HTR-8/SVneo (cell line): Measurements from ENCODE around the gene GJB4.
"Not testable (repeated sequence)": the region's sequence is repeated elsewhere in the genome, so short reads cannot be mapped to it uniquely, and the experiment has no call there.

Experiments used
- DNase-seq: peaks from one replicate; pipeline ENCODE4 v3.0.0; 2011; ENCODE audit warnings: low spot score, mixed read lengths; ENCODE audit not compliant: insufficient read length
- FAIRE-seq: peaks from 2 replicates; lab custom pipeline; 2011; peaks lifted over from hg19 to GRCh38; lab: Jason Lieb, UNC

The GJB4 gene

DNA sequence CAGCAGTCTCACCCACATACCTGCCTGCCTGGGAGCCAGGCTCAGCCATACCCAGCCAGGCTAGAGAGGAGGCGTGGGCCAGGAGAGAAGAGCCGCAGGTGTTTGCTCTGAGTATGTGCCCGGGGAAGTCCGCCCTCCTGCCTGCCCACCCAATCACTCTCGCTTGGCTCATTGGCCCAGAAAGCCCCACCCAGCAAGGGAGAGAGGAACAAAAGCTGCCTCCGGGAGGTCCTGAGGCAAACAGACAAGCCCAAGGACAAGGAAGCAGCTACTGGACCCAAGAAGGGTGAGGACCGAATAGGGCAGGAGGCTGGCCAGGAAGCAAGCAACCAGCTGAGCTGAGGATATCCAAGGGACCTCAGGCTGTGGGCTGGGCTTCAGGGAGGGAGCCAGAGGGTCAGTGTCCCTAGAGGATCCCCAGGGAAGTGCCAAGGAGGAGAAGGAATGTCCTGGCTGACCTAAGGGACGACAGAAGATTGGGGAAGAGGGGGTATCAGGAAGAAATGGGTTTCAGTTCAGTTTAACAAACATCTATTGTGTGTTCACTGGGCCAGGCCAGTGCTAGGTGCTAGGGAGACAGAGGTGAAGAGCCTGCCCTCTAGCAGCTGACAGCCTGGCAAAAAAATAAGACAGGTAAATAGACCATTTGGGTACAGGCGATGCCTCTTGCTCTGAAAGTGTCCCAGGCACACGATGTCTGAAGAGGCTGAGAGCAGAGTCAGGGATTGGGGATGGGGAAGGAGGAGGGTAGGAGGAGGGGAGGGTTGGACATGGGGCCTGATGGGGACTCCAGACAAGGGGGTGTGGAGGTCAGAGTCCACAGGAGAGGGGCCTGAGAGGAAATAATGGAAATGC, at the start of gene GJB4:
GJB4 (plus strand) TSS at position 238 of the 855 bp plus-strand sequence. CDS start 1,515 bp downstream, outside the sequence.
- no peak for FAIRE-seq
- no peak for DNase-seq

DNA sequence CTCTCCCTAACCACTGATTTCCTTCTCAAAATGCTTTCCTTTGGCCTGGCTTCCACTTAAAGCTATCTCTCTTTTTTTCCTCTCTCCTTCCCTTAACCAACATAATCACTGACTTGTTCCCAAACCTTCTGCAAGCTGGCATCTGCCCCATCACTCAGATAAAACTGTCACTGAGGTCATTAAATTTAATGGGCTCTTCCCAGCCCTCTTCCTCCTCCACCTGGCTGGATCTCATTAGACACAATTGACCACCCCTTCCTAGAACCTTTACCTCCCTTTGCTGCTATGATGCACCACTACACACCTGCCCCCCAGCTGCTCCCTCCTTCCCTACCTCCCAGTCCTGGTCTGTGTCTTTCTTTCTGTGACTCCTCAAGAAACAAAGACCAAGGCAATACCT, 48.7 kb upstream of the GJB4 start:
- FAIRE-seq, result no peak

DNA sequence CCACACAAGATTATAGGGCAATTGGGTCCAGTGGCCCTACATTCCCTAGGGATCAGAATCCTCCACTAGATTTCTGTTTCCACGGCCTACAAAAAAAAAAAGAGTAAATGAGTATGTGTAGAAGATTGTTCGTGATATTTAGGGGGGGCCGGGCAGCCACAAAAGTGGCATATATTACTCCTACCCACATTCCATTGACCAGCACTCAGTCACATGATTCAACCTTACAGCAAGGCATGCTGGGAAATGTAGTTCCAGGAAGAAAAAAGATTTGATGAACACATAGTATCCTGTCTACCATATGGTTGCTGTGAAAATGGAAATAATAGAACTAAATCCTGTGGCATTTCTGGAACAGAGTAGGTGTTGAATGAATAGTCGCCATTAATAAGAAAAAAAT, 48.1 kb upstream of the GJB4 start:
- peak; percentile 52 for FAIRE-seq

More for the DNA sequence above, 48.7 kb upstream of the GJB4 start:
- DNase-seq, result no peak

DNA sequence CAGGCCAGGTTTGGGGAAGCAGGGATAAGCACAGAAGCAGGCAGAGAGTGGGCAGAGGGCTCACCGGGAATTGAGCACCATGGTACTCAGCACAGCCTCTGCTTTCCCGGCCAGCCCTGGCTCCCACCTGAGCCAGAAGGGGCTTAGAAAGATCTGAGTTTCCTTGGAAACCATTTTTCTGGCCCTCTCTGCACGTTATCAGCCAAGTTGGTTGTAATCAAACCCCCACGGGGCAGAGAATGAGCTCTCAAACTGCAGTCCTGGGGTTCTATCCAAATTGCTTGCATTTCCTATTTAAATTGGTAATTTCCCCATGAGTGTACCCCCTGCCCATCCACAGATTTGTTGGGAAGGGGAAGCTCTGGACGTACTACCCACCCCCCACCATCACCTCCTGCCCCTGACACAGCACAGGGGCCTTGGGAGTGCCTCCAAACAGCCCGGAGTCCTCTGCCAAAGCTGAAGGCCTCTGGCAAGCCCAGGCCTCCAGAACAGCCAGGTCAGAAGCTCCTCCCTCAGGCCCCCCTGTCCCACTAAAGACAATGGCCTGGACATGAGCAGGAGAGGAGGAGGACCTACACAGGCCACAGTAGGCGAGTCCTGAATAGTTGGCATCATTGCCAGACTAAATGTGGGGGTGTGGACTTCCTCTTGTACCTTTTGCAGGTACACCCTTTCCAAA, 47.4 kb upstream of the GJB4 start:
- FAIRE-seq (no peak), DNase-seq (no peak)

More for the DNA sequence above, 48.1 kb upstream of the GJB4 start:
- DNase-seq, result no peak

DNA sequence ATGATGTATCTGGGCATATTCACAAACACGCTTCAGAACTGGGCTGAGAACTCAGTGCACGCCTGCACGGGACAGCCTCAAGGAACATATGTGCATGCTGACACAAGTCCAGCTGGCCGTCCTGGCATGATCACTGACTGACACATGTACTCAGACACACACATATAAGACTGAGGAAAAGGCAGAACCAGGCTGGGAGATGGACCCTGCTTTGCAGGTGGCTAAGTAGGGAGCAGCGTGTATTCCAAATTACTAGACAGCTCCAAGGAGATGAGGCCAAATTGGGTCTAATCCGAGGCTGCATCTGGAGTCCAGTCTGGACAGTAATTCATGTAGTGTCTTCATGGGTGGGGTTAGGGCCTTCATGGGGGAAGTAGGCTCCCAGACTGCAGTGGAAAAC, 46.1 kb upstream of the GJB4 start:
- DNase-seq (no peak), FAIRE-seq (no peak)

DNA sequence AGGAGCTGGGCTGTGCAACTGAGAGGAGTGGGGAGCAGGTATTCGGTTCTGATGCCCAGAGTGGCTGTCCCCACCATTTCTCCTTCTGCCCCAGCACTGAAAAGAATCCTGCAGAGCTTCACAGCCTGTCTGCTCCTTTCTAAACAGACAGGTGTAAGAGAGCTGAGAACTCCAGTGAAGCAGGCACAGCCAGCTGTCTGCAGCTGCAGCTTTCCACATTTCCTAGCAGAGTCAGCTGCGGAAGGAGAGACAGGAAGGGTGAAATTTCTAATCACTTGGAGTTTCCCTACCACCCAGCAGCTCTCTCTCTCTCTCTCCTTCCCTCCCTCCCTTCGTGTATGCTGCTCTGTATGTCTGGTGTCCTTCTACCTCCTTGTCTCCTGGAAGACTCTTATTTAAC, 45.2 kb upstream of the GJB4 start:
- DNase-seq, result no peak
- FAIRE-seq, result no peak

DNA sequence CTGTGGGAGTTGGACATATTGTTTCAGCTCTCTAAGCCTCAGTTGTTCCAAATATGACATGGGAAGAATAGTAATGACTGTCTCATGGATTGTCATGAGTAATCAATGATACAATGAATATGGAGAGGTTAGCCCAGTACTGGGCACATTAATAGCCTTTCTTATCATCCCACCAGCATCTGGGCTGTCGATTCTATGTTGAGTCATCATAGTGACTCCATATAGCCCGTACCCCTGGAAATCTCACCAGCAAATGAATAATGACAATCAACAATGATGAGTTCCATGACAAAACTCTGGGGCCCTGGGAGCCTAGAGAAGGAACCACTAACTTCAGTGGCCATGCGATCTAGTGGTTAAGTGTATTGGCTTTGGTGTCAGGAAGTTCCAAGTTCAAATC, 44.4 kb upstream of the GJB4 start:
- DNase-seq, result no peak
- FAIRE-seq, result no peak

DNA sequence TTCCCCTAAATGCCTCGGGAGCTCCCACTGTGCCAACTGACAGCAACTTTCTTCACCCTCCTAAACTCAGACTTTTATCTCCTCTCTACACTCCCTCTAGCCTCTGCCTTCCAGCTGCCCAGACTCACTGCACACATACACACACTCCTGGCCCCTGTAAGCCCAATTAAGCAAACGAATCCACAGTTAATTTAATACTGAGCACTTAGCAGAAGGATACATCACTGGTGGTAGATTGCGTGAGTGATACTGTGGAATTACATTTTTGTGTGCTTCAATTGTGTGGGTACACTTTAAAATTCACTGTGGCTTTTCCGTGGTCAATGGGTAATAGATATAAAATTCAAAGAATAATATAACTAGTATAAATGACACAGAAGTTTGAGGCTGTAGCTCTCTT, 38.3 kb upstream of the GJB4 start:
- no peak for FAIRE-seq
- no peak for DNase-seq

DNA sequence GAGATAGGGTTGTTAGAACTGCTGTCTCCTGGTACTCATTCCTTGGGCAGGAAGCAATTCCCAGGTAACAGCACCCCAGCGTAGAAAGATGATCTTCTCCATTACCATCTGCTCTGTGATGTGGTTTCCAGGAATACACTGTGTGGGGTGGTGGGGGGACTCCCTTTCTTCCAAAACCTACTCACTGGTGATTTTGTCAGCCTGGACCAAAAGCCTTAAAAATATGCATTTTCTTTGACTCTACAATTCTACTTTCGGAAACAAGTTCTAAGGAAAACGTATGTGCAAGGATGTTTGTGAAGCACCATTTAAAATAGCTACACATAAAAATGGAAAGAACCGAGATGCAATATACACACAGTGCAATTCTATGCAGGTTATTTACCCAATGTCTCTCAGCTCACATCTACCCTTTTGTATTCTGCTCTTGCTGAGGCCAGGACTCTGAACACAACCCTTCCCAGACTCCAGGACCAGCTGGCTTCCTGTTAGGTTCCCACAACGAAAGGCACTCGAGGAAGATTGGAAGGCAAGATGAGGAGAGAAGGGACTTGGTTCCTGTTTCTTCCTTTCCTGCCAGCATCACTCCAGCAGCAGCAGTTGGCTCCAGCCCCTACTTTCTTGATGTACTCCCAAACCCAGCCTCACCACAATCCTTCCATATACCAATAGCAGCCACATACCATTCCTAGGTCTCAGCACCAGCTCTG, 37.7 kb upstream of the GJB4 start:
- DNase-seq, result no peak
- no peak for FAIRE-seq

DNA sequence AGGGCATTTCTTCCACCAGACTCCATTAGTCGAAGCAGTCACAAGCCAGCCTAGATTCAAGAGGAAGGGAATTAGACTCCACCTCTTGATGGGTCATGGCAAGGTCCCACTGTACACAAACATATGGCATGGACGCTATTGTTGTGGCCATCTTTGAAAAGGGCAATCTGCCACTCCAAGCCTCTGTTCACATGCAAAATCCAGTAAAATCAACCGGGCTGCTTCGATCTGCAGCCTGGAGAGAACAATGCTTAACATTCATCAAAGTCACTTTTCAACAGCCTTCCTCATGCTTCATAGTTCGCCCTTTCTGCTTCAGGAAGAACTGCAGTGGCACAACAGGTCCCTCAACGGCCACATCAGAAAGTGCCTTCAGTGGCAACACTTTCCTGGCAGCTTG, 32.7 kb upstream of the GJB4 start:
- DNase-seq (no peak), FAIRE-seq (no peak)

DNA sequence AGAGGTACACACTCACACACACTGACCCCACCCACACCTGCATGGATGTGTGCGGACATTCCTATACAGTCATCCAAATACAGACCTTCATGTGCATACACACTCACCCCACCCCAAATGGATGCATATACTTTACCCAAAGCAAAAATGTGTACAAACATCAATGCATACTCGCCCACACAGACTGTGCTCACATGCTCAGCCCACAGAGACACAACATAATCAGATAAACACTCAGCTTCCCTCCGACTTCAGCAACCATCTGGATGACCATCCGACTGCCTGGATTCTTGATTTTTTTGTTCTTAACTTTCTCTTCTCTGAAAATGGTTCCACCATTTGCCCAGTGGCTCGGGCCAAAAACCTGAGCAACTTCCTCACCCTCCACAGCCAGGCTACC, 29.1 kb upstream of the GJB4 start:
- DNase-seq (no peak), FAIRE-seq (no peak)

DNA sequence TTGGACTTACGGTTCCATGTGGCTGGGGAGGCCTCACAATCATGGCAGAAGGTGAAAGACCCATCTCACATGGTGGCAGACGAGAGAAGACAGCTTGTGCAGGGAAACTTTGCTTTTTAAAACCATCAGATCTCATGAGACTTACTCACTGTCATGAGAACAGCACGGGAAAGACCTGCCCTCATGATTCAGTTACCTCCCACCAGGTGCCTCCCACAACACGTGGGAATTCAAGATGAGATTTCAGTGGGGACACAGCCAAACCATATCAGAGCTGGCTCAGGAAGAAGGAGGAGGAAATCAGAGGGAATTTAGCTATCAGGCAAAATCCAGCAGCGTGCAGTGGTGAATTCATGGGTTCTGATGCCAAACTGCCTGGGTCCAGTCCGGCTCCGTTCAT, 26.7 kb upstream of the GJB4 start:
- DNase-seq, FAIRE-seq: not testable (repeated sequence)

DNA sequence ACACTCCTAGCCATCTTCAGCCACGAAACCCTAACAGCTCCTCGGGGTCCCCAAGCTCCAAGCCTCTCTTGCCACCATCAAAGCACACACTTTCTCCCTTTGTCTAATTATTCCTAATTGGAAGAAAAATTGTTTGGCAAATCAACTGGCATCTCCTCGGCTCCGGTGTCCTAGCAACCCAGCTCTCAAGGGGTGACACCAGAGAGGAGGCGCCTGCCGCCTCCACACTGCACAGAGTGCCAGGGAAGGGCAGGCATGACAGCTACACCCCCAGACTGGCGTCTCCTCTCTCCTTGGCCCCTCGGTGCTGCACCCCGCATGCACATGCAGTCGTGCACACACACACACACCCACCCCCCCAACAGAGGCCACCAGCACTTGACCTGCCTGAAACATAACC, 22.8 kb upstream of the GJB4 start:
- no peak for FAIRE-seq
- no peak for DNase-seq

DNA sequence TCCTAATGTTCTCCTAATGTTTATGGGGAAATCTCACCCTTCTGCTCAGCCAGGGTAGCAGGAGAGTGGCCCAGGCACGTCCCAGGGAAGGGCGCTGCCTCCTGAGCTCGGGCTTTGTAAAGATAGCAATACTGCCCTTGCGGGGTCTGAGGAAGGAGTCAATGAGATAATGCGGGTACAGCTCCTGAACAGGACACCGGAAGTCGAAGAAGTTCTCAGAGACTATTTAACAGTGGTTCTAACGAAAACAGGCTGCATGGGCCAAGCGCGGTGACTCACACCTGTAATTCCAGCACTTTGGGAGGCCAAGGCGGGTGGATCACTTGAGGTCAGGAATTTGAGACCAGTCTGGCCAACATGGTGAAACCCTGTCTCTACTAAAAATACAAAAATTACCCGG, 22.3 kb upstream of the GJB4 start:
- not testable (repeated sequence) for DNase-seq, FAIRE-seq

DNA sequence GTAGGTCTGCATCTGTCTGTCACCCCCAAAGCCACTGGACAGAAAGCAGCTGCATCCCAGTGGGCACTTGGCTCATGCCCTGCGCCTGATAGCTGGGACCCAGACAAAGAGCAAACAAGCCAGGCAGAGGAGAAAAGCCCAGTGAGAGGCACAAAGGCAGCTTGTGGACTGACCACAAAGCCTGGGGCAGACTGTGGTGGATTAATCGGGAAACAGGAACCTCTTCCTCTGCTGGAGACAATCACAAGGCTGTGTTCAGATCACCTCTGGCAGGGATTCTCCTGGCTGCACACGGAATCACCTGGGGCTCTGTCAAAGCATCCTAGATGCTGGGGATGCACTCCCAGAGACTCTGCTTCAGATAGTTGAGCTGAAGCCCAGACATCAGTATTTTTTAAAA, 19.9 kb upstream of the GJB4 start:
- FAIRE-seq, result no peak
- no peak for DNase-seq

DNA sequence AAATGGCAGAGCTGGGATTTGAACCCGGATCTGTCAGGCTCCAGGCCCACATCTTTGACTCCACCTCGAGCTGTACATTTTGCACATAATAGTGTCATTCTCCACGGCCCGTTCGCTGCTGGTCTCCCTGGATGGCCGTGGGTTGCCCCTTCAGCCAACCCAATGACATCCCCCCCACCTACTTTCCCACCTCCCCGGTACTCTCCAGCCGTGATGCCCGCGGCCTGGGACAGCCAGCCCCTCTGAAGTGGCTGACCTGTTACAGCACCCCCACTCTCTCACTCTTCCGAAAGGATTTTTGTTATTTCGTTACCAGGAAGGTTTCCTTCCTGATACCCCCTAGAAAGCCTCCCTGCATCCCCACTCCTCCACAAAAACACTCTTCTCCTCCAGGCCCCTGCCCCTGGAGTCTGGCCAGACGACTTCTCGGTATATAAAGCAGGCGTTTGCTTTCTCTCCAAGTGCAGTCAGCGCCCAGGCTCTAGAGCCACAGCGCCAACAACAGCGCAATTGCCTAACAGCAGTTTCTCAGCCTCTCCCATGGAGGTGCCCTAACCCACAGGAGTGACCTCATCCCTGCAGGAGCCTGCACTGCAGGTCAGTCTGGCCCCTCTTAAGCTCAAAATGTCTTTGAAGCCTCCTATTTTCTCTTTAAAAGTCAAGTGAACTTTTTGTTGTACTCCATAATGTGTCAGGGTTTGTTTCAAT, 19.2 kb upstream of the GJB4 start:
- DNase-seq, result no peak
- FAIRE-seq, result no peak

DNA sequence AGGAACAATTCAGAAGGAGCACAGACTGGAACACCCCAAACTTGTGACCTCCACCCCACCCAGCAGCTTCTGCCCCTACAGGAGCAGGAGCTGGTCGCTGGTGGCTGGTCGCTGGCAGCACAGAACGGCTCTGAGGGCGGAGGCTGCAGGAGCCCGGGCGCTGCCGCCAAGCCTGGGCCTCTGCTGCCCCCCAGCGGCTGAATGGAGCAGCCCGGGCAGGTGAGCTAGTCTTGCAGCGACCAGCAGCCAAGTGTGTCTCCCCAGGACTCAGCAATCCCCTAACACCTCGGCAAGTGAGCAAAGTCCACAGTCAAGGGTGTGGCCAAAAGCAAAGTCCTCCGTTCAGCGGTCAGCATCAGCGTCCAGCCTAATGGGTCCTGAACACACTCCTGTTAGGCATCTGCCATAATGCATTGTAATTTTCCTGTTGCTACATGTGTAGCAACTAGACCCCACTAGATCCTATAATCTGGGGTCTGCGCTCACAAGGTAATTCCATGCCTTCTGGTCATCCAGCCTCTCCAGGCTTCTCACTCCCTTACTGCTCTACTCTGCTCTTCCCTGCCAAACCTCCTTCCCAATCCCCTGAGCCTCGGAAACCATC, 16.8 kb upstream of the GJB4 start:
- FAIRE-seq (peak; percentile 38), DNase-seq (peak; percentile 80)

DNA sequence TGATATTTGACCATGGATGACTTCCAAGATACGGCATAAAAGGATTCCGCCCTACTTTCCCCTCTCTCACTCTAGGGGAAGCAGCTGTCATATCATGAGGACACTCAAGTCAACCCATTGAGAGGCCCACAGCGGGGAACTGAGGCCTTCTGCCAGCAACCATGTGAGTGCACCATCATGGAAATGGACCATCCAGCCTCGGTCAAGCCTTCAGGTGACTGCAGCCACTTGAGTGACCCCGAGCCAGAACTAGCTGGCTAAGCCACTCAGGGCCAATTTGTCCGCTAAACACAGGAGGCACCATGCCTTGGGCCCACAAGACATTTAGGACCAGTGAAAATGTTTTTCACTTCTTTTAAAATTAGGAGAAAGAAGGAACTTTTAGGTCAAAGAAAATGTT, 15.8 kb upstream of the GJB4 start:
- FAIRE-seq (no peak), DNase-seq (no peak)

DNA sequence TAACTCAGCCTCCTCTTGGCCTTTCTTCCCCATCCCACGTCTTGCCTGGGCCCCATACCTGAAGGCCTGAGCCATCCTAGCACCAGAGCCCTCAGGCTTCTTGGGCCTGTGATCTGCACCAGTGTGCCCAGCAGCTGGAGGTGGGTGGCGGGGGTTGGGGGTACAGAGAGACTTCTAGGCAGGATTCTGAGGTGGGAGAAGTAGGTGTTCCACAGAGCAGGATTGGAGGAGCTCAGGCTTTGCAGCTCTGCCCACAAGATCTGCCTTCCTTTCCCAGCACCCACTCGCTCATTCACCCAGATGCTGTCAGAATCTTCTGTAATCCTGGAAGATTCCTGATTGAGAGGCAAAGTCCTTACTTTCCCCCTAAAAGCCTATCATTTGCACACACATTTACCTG, 14.7 kb upstream of the GJB4 start:
- FAIRE-seq (no peak), DNase-seq (no peak)

DNA sequence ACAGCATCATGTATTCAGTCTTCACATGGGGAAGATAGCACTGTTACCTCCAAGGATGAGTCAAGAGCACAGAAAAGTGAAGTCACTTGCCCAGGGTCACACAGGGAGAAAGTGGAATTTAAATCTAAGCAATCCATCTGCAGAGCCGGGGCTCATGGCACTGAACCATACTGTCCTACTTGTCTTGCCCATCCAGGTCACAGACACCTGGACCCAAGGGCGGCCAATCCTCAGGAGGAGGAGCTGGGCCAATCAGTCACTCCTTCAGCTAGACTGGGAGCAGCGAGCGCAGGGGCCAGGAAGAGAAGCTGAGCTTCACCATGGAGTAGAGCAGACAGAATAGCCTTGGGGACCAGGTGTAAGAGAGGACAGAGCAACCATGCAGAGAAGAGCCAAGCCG, 13.9 kb upstream of the GJB4 start:
- no peak for DNase-seq
- FAIRE-seq, result no peak
